Psoas muscle (tissue), 8 donors: ENCODE measurements around the gene TNFRSF19. TPM values are rescaled to one million over a fixed set of nuclear protein-coding genes. Genes with fewer than 3 reads are reported as not detected.

Source experiments
- ATAC-seq, 4 donors: fragments of 200-7000 bp; cut with Tn5 transposase; one replicate each; pipeline ENCODE4 v1.9.1; 2020; ENCODE audit warnings: moderate library complexity in 3 of 4, mild to moderate bottlenecking in 2 of 4
- DNase-seq, 2 donors: peaks; one replicate each; pipeline ENCODE4 v3.0.0-alpha.2; 2020
- H3K27ac ChIP-seq: fragments of 200-600 bp; one replicate; pipeline ENCODE4 v1.8.0; 2022
- H3K27me3 ChIP-seq, 3 donors: fragments of 200-600 bp in 1 of 3; one replicate each; pipeline versions ENCODE4 v1.6.1 to v1.8.0; 2013 to 2022; ENCODE audit warnings: low read length in 2 of 3, mild to moderate bottlenecking in 2 of 3, moderate library complexity in 1 of 3; ENCODE audit not compliant: insufficient read depth in 3 of 3
- H3K36me3 ChIP-seq, 2 donors: fragments of 200-600 bp in 1 of 2; one replicate each; pipeline versions ENCODE4 v1.6.1 to v1.8.0; 2013 to 2022; ENCODE audit warnings: low read depth in 1 of 2, mild to moderate bottlenecking in 1 of 2, moderate library complexity in 1 of 2; ENCODE audit not compliant: insufficient read depth in 1 of 2
- H3K4me1 ChIP-seq: fragments of 200-600 bp; one replicate; pipeline ENCODE4 v1.8.0; 2022
- H3K4me3 ChIP-seq: fragments of 200-600 bp; one replicate; pipeline ENCODE4 v1.8.0; 2022; ENCODE audit warnings: mild to moderate bottlenecking
- H3K9me3 ChIP-seq: fragments of 200-600 bp; one replicate; pipeline ENCODE4 v1.8.0; 2022
- CTCF ChIP-seq: fragments of 200-600 bp; IDR thresholded peaks from one replicate; pipeline ENCODE4 v1.8.0; 2022; ENCODE audit warnings: antibody characterized with exemption
- WGBS, 3 donors: extraction: QIAGEN DNeasy Blood & Tissue Kit; methylation state at CpG; one replicate each; pipeline versions ENCODE4 v1.1.6 to v1.1.7; 2013; 5-methylcytosine and 5-hydroxymethylcytosine counted together
- intact Hi-C, 2 donors: fragments of 100-400 bp; cut with DNase I; formaldehyde crosslinking; loops; one replicate each; pipeline versions ENCODE4 v1.11.0 to v1.14.2; 2022
- polyA plus RNA-seq, 3 donors: library from polyadenylated mRNA; stranded (reverse); fragments of 200-250 nt; gene quantifications; one replicate each; pipeline ENCODE4 v1.2.3, GENCODE V29; 2013
- total RNA-seq, 4 donors: library from RNA; stranded (reverse); fragmentation: NEBNext Ultra II Directional in 2 of 4; extraction: Animal tissue kit (Norgen Biotek cat#: 25700) in 2 of 4; gene quantifications; one replicate each; pipeline versions ENCODE4 v1.2.1 to v1.2.4, GENCODE V29; 2021 to 2023
- donor health status: healthy with polysubstance abuse.
- donor health status: DM: no; HTN: no; CAD: no; lungs with moderate emphysema.
- donor health status: Bipolar disorder and iron deficiency.
- donor health status: healthy.
- donor health status: DM: yes; HTN: yes; CAD: no.
- donor health status: DM: no; HTN: no; CAD: no.
- donor health status: DM: no; HTN: no; CAD: no.
- donor health status: DM: yes; HTN: yes; CAD: no.

Gene TNFRSF19
- total and polyA plus RNA-seq, 7 donors, result 0.35 to 2.0 (median 0.55) TPM

- no peaks in the 10 kb centered on the region for H3K9me3 ChIP-seq
- H3K4me3 ChIP-seq, result no peak overlapping the region
- intact Hi-C loops, result no loop called here
- no peaks in the 10 kb centered on the region for H3K36me3 ChIP-seq
- TF ChIP-seq CTCF, result no peak
- no peak overlapping the region for H3K27ac ChIP-seq
- DNase-seq (no peak), ATAC-seq (no peak)
- H3K4me1 ChIP-seq, result no peaks in the 10 kb centered on the region
- H3K27me3 ChIP-seq, result no peaks in the 10 kb centered on the region
- 68 to 76% (median 71%) methylated on average over 5 of the region's 5 CpGs for WGBS, 3 donors
These were observed 74.4 kb downstream of the TNFRSF19 start for GRCh38 chr13:23644527-23645138.

- no peaks in the 10 kb centered on the region for H3K27me3 ChIP-seq
- no peak overlapping the region for H3K4me3 ChIP-seq
- intact Hi-C loops, result no loop called here
- no peaks in the 10 kb centered on the region for H3K9me3 ChIP-seq
- peak in 1 of 4 donors; percentile 42 for ATAC-seq
- TF ChIP-seq CTCF, result no peak
- no peak overlapping the region for H3K27ac ChIP-seq
- no peaks in the 10 kb centered on the region for H3K4me1 ChIP-seq
- no peaks in the 10 kb centered on the region for H3K36me3 ChIP-seq
- WGBS, 3 donors, result 81 to 99% (median 93%) methylated on average over 5 of the region's 5 CpGs
- no peak for DNase-seq
These were observed 75.6 kb downstream of the TNFRSF19 start for GRCh38 chr13:23645851-23646250.

- H3K27me3 ChIP-seq, result no peaks in the 10 kb centered on the region
- H3K9me3 ChIP-seq, result no peaks in the 10 kb centered on the region
- DNase-seq, result no peak
- 89 to 96% (median 91%) methylated on average over 1 of the region's 1 CpG for WGBS, 3 donors
- H3K36me3 ChIP-seq, result no peaks in the 10 kb centered on the region
- H3K27ac ChIP-seq, result no peak overlapping the region
- H3K4me3 ChIP-seq, result no peak overlapping the region
- TF ChIP-seq CTCF, result no peak
- H3K4me1 ChIP-seq, result no peaks in the 10 kb centered on the region
- ATAC-seq, result no peak
- intact Hi-C loops, result no loop called here
These were observed 81.2 kb downstream of the TNFRSF19 start for GRCh38 chr13:23651439-23651838.

- ATAC-seq, result no peak
- 94 to 96% (median 95%) methylated on average over 2 of the region's 2 CpGs for WGBS, 3 donors
- Histone ChIP-seq H3K4me3 (no peak overlapping the region), H3K36me3 (no peaks in the 10 kb centered on the region), H3K9me3 (no peaks in the 10 kb centered on the region), H3K27ac (no peak overlapping the region), H3K4me1 (no peaks in the 10 kb centered on the region), H3K27me3 (no peaks in the 10 kb centered on the region)
- no peak for TF ChIP-seq CTCF
- no peak for DNase-seq
- intact Hi-C loops, result no loop called here
These were observed 81.7 kb downstream of the TNFRSF19 start for GRCh38 chr13:23651887-23652286.
